PFSK-1 (cell line): ENCODE data around the gene PDK2.

ENCODE experiments used
- FOXP2 ChIP-seq: optimal IDR thresholded peaks from 2 replicates; pipeline ENCODE3; 2011; ENCODE audit warnings: borderline replicate concordance, control low read depth, inconsistent platforms; ENCODE audit not compliant: insufficient read depth; ENCODE audit errors: extremely low read length, extremely low read depth
- POLR2AphosphoS5 ChIP-seq: IDR thresholded peaks from 2 replicates; pipeline ENCODE4 v1.6.1; 2012; ENCODE audit warnings: low read depth, mild to moderate bottlenecking, control low read depth, low read length, moderate library complexity
- REST ChIP-seq, 2 experiments: IDR thresholded peaks; 2 replicates each; pipeline versions ENCODE4 v1.6.1 to v1.8.0; 2011 to 2012; ENCODE audit warnings: low read depth in 2 of 2, low read length in 2 of 2, control low read depth in 1 of 2, inconsistent platforms in 1 of 2, mild to moderate bottlenecking in 1 of 2, moderate library complexity in 1 of 2; ENCODE audit not compliant: insufficient read depth in 1 of 2
- SIN3A ChIP-seq: IDR thresholded peaks from 2 replicates; pipeline ENCODE4 v1.6.1; 2012; ENCODE audit warnings: mild to moderate bottlenecking, low read length, moderate library complexity, borderline replicate concordance; ENCODE audit not compliant: insufficient read depth
- TAF1 ChIP-seq: IDR thresholded peaks from 2 replicates; pipeline ENCODE4 v1.6.1; 2012; ENCODE audit warnings: low read length, control low read depth, borderline replicate concordance; ENCODE audit not compliant: insufficient read depth

The PDK2 gene

GRCh38 chr17:50112694-50113093 lies 17.5 kb downstream of the PDK2 start:
- TF ChIP-seq POLR2AphosphoS5 (no peak), FOXP2 (no peak), REST (IDR thresholded peaks at IDR 0.05; ENCODE audit: insufficient read depth in 1 of 2, low read depth in 2 of 2, low read length in 2 of 2) (no peak), SIN3A (no peak), TAF1 (no peak)

DNA sequence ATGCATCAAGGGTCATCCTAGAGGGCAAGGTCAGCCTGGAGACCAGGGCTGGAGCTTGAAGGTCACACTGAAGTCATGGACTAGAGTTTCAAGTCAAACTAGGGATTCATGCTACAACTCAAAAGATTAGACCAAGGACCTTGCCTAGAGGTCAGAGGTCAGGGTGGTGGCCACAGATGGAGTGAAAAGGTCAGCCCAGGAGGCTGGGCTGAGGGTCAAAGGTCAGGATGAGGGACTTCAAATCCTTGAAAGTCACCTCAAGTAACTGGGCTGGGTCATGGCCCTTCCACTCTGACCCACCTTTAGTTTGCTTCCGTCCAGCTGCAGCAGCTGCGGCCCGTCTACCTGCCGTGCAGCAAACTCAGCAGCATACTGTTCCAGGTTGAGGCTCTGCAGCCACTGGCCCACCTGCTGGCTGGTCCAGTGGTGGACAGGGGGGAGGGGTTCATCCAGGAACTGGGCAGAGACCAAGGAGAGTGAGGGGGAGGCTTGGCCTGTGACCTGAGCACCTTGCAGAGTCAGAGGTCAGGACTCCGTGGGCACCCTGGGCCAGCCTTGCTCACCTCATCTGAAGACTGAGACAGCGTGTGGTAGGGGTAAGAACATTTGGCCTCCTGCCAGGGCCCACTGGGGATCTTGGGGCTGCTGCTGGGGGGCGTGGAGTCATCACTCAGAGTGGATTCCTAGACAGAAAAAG lies 18.6 kb downstream of the PDK2 start:
- no peak for TF ChIP-seq FOXP2
- no peak for TF ChIP-seq SIN3A
- TF ChIP-seq REST (IDR thresholded peaks at IDR 0.05; ENCODE audit: insufficient read depth in 1 of 2, low read depth in 2 of 2, low read length in 2 of 2): no peak
- no peak for TF ChIP-seq TAF1
- TF ChIP-seq POLR2AphosphoS5: no peak

GRCh38 chr17:50114401-50114800 lies 19.2 kb downstream of the PDK2 start:
- TF ChIP-seq SIN3A (no peak), POLR2AphosphoS5 (no peak), FOXP2 (no peak), REST (IDR thresholded peaks at IDR 0.05; ENCODE audit: insufficient read depth in 1 of 2, low read depth in 2 of 2, low read length in 2 of 2) (no peak), TAF1 (no peak)

- no peak for TF ChIP-seq SIN3A
- no peak for TF ChIP-seq FOXP2
- TF ChIP-seq REST (IDR thresholded peaks at IDR 0.05; ENCODE audit: insufficient read depth in 1 of 2, low read depth in 2 of 2, low read length in 2 of 2): no peak
- TF ChIP-seq TAF1: no peak
- no peak for TF ChIP-seq POLR2AphosphoS5
These were observed 19.8 kb downstream of the PDK2 start for GRCh38 chr17:50114849-50115357.
